Measurements from ENCODE around the gene PTPRA. TPM values are rescaled to one million over a fixed set of nuclear protein-coding genes. Genes with fewer than 3 reads are reported as not detected.

The PTPRA gene
- total RNA-seq, 1 experiment from 2014 or later: 33.0 TPM

DNA sequence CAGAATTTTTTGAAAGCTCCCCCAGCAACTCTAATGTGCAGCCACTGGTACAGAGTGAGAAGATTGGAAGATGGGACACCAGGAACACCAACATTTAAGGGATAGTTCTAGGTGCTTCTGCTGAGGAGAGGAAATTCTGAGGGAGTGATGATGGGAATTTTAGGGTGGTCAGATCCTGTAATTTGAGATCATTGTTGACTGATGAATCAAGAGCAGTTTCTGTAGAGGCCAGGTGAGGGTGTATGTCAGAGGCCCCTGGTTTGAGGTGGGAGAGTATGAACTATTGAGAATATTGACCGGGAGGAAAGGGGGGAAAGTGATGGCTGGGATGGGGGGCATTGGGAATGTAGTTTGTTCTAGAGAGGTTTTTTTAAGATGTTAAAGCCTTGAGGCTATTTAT is 47.2 kb downstream of the PTPRA start:
- DNase-seq (ENCODE audit: extremely low read depth, low read depth): no peak

DNA sequence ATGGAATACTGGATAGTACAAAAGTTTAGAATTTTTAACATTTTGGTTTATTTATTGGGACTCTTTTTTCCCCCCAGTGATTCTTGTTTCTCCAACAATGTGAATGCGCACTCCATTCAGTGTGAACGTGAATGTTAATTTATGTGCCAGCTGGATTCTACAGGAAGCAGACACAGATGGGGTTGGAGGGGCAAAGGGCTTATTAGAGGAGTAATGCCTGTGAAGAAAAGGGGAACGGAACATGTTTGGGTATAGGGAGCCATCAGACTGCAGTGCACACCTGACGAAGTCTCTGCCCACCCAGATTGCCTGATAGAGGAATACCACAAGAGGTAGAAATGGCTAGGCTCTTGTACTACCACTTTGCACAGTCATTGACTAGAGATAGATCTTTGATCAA is 48.2 kb downstream of the PTPRA start:
- no peak for DNase-seq (ENCODE audit: extremely low read depth, low read depth)

GRCh38 chr20:2922957-2923356 is 49.7 kb downstream of the PTPRA start:
- DNase-seq (ENCODE audit: extremely low read depth, low read depth): no peak

DNA sequence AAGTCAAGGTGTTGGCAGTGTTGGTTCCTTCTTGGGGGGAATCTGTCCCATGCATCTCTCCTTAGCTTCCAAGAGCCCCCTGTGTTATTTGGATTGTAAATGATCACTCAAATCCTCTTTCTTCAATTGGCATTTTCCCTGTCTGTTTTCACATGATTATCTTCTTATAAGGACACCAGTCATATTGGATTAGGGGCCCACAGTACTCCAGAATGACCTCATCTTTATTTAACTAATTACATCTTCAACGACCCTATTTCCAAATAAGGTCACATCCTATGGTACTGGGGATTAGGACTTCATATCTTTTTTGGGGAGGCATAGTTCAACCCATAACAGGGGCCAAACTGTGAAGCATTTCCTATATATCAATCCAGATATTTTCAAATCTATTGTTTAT is 57.3 kb downstream of the PTPRA start:
- no peak for DNase-seq (ENCODE audit: extremely low read depth, low read depth)

DNA sequence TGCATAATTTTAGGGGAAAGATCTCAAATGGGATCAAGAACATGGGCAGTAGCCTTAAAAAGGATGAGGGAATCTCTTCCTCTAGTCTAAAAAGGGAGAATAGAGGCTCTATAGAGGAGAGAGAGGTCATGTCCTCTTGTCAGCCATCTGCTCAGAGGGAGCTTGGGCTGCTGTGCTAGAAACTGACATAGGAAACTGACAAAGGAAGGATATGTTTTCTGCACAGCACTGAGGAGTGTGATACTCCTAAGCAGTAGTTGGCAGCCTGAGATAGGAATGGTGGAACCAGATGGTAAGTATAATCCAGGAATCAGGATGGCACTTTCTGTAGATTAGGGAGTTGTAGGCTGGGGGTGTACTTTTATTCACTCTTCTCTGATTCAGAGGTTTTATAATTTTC is 59.2 kb downstream of the PTPRA start:
- DNase-seq (ENCODE audit: extremely low read depth, low read depth): no peak

- DNase-seq (ENCODE audit: extremely low read depth, low read depth): no peak
These were observed 64.6 kb downstream of the PTPRA start for GRCh38 chr20:2937902-2938301.

GRCh38 chr20:2942439-2942838 is 69.2 kb downstream of the PTPRA start:
- no peak for DNase-seq (ENCODE audit: extremely low read depth, low read depth)

DNA sequence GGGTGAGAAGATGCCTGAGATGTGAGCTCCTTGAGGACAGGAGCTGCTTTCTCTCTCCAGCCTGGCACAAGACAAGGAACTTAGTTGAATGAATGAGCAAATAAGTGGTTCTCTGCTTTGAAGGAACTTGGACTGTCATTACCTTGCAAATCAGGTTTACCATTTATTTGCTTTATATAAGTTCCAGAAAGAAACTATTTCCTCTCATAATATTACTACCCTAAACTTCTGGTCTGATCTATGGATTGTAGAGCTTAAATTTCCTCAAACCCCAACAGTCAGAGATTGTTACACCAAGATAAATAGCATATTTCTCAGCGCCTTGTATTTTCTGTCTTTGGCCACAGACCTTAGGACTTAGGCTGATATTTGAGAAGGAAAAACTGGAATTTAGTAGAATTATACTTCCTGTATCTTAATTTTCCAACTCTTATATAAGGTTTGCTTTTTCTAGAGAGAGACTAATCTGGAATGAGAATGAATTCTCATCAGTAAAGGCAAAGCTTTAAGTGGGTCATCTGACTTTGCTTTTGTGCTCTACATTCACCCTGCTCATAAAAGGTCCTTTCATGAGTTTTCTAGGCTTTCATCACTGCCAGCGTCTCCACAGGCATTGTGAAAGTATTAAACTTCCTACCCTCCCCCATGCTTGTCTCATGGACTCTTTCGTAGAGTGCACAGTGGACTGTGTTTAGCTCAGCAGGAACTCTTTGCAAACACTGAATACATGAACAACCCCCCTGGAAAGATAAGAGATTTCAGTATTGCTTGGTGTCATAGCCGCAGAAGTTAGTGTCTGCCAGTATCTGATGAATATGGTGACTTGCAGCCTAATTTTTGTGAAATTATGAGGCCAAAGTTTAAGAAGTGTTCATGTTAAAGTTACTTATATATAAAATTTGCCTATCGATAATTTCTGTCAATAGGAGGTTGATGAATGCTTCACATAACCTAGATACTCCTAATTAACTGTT is 74.0 kb downstream of the PTPRA start:
- DNase-seq (ENCODE audit: extremely low read depth, low read depth): no peak

DNA sequence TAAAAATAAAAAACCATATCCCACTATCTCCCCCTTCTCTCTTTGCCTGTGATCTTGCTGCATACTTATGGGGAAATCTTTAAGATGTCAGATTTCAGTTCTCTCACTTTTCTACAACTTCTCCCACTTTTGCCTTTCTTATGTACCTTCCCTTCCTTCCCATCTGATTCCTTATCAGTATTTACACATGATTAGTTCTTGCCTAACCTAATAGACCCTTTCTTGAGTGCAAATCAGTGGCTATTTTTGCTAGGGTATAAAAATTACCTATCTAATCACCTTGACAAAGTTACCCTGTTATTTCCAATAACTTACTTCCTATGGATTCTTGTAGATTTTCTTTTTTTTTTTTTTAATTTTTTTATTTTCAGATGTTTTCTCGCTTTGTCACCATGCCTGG is 75.7 kb downstream of the PTPRA start:
- no peak for DNase-seq (ENCODE audit: extremely low read depth, low read depth)

DNA sequence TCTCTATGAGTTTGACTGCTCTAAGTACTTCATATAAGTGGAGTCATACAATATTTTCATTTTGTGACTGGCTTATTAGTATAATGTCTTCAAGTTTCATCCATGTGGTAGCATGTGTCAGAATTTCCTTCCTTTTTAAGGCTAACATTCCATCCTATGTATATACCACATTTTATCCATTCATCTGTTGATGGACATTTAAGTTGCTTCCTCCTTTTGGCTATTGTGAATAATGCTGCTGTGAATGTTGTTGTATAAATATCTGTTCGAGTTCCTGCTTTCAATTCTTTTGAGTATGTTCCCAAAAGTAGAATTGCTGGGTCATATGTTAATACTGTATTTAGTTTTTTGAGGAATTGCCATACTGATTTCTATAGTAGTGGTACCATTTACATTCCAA is 79.5 kb downstream of the PTPRA start:
- no peak for DNase-seq (ENCODE audit: extremely low read depth, low read depth)

- DNase-seq (ENCODE audit: extremely low read depth, low read depth): no peak
These were observed 82.1 kb downstream of the PTPRA start for GRCh38 chr20:2955257-2955970.

- DNase-seq (ENCODE audit: extremely low read depth, low read depth): no peak
These were observed 83.2 kb downstream of the PTPRA start for GRCh38 chr20:2956480-2956879.

DNA sequence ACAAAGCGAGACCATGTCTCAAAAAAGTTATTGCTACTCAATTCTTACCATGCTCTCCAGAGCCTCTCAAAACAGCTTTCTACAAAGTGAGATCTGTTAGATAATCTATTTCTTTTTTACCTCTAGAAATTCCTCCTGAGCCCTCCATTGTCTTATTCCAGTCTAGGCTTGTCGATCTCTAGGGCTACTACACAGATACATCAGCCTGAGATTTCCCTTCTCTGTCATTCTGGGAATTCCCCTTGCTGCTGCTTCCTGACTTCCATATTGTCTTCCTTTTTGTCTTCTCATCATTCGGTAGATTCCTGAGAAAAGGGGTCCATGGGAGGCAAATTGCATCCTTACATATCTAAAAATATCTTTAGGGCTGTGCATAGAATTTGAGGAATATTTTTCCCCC is 94.6 kb downstream of the PTPRA start:
- DNase-seq (ENCODE audit: extremely low read depth, low read depth): no peak

DNA sequence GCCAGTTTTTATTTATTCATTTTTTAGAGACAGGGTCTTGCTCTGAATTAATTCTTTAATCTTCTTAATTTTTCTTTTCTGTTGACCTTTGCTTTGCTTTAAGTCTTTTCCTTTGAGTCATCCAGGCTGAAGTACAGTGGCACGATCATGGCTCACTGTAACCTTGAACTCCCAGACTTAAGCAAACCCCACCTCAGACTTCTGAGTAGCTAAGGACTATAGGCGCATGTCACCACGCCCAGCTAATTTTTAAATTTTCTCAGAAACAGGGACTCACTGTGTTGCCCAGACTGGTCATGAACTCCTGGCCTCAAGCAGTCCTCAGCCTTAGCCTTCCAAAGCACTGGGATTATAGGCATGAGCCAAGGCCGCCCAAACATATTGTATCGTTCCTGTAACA is 98.8 kb downstream of the PTPRA start:
- DNase-seq (ENCODE audit: extremely low read depth, low read depth): no peak

GRCh38 chr20:2973574-2973973 is 100.3 kb downstream of the PTPRA start:
- DNase-seq (ENCODE audit: extremely low read depth, low read depth): no peak

DNA sequence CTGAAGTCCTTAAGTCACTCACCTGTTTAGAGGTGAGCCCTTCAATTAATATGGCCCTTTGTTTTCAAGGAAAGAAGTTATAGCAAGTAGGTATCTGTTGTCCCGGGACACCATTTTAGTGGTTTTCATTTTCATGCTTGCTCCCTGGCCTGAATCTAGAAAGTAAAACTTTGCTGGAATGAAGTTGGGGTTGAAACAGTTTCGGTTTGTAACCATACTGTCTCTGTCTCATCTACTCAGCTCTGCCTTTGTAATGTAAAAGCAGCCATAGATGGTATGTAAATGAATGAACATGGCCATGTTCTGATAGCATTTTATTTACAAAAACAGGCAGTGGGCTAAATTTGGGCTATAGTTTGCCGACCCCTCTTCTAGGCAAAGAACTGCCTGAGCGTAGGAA is 105.2 kb downstream of the PTPRA start:
- no peak for DNase-seq (ENCODE audit: extremely low read depth, low read depth)

DNA sequence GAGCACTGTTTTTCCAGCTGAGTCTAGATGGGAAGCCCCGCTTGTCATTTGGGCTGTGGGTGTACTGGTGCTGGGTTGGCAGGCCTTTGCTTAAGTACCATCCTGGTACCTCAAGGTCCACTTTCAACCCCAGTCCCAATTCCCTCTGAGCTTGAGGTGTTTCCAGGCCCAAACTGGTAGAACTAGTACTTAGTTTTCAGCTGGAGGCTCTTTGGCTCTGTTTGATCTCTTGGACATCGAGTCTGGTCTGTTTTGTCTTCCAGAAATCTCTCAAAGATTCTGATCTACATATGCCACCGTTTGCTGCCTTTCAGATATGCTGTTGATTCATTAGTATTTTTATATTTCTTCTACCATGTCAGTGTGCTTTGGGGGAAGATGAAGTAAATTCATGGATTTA is 108.4 kb downstream of the PTPRA start:
- DNase-seq (ENCODE audit: extremely low read depth, low read depth): no peak

GRCh38 chr20:2983508-2983907 is 110.2 kb downstream of the PTPRA start:
- DNase-seq (ENCODE audit: extremely low read depth, low read depth): no peak

DNA sequence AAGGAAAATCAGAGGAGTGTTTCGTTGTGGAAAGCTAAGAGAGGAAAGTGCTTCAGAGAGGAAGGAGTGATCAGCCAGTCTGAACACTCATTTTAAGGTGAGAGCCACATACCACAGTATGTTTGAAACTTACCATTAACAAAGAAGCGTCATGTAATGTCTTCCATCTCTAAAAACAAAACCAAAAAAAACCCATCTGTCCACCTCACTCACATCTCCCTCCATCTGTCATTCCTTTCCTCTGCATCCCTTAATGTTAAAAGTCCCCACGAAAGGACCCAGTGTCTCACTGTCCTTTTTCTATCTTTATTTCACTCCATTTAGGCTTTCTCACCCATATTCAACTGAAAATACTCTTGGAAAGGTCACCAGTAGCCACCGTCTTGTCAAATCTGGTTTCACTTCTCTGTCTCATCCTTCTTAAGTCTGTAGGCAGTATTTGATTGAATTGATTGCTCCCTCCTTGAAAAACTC is 110.8 kb downstream of the PTPRA start:
- no peak for DNase-seq (ENCODE audit: extremely low read depth, low read depth)

DNA sequence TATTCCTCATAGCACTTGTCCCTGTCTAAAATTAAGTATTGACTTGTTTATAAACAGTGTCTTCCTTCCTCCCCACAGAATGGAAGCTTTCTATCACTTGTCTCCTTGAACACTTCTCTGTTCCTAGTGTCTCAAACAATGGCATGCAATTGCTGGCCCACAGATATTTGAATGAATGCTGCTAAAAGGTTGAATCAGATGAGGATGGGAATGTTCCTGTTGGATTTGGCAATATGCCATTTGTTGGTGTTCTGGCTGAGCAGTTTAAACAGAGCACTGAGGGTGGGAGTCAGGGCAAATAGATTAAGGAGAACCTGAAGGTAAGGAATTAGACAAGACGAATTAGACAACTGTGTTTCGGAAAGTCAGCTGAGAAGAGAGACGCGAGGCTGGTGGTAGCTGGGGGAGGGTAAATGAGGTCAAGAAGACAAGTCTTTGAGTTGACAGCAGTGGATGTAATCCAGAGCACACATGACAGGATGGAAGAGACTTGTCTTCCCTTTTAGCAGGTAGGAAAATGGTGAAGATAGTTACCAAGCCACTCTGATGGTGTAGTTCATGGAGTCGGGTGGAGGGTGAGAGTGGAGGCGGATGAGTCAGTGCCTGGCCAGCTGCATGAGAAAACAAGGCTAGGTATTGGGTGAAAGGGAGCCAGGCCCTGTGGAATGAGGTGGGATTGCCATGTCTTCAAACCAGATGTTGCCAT is 111.8 kb downstream of the PTPRA start:
- no peak for DNase-seq (ENCODE audit: extremely low read depth, low read depth)

- DNase-seq (ENCODE audit: extremely low read depth, low read depth): no peak
These were observed 113.2 kb downstream of the PTPRA start for GRCh38 chr20:2986466-2986865.
